Stimulated activated CD8-positive, alpha-beta memory T cell treated with anti-CD3 and anti-CD28 coated beads, Interleukin-7, amount 100 ng/mL, for 4 hours (primary cell): ENCODE measurements around the gene DLGAP3.

ENCODE experiments used
- DNase-seq, 2 donors: peaks; one replicate each; pipeline ENCODE4 v3.0.0-alpha.2; 2020; ENCODE audit warnings: low read depth in 2 of 2

DLGAP3 gene

DNA sequence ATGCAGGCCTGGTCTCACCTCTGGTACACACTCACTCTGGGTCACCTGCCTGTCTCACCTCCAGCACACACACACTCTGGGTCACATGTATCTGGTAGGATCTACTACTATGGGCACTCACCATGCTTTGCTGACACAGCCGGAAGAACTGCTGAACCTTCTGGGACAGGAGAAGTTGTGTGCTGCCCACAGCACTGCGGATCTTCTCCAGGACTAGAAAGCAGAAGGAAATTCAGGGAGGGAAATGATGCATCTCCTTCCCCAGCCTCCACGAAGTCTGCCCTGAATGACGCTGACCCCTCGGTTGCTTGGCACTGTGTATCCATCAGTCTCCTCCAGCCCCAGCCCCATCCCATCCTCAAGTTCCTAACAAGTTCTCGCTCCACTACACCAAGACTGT lies 62.0 kb downstream of the DLGAP3 start:
- DNase-seq: no peak

DNA sequence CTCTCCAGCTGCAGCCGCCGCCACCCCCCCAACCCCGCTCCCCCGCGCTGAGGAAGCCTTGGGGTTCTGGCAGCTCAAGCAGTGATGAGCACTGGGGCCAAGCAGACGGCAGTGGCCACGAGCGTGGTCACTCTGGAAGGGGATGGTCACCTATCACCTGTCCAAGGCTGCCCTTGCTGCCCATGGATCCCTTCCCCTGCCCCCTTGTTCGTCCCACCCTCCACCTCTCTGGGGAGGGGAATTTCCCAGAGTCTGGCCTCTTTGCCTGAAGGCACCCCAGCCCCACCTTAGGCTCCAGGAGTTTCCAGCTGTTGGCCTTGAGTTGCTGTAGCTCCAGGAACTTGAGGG lies 62.7 kb downstream of the DLGAP3 start:
- no peak for DNase-seq

DNA sequence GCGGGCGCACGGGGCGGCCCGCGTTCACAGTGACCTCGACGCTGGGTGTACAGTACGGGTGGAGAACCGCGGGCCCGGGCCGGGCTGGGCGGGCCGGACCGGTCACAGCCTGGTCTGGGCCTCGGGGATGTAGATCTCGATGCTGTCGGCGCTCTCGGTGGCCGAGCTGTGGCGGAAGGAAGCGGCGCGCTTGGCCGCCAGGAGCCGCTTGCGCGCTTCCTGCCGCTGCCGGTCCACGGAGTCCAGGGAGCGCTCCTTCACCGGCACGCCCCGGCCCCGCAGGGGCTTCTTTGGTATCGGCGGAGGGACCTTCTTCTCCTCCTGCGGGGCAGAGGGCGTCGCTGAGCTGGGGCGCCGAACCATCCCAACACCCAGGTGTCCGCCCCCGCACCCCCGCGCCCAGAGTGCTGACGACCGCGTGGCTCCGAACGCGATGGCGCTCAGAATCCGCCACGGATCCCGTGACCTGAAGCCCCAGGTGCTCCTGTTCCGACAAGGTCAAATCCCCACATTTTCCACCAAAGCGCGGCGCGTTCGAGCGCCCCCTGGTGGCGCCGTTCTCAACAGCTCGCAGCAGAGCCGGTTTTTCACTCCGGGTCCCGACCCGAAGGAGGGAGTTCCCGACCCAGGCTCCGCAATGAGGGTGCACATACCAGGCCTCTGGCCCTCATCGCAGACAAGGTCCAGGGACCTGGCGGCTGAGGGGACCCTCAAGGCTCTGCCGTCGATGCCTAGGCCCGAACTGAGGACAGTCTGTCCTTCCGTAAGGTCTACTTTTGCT lies 63.3 kb downstream of the DLGAP3 start:
- DNase-seq: peak; percentile 89 to 91

DNA sequence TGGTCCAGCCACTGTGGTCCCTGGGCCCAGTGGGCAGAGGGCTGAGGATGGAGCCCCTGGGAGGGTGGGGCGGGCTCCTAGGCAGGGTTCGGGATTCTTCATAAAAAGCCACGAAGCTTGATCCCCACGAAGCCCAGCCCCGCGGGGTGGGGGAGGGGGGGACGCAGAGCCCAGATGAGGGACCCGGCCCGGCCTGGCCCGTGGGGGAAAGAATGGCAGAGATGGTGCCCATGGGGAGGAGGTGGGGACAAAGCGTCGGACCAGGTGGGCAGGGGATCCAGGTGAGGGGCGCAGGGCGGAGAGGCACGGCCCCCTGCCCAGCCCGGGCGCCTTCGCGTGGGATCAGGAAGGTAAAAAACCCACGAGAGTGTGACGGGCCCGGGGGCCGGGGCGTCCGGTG lies 63.9 kb downstream of the DLGAP3 start:
- no peak for DNase-seq

DNA sequence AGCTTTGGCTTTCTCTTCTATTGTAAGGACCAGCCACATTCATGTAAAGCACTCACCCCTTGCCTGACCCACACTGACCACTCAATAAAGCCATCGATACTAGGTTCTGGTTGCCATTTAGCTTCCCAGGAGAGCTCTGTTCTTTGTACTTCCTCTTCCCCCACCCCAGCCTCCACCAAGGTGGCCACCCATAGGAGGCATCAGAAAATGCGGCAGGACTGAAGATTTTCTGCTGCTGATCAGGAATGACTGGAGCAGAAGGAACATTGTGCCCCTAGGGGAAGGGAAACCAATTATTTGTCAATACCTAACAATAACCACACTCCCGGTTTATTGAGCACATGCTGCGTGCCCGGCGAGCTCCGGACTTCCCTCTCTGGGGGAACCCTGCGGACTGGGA lies 64.7 kb downstream of the DLGAP3 start:
- no peak for DNase-seq

DNA sequence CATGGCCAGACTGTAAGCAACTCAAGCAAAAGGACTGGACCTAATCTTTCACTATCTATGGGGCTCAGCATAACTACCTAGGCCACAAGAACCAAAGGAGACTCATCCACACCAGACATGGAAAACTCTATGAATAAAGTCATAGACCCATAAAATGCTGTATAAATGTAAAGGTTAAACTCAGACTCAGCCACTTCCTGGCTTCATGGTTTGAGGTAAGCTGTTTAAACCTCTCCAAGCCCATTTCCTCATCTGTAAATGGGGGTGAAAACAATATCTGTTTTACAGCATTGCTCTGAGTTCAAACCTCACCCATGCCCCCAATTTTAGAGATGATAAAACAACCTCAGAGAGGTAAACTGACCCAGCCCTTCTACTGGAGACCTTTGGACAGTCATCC lies 65.9 kb downstream of the DLGAP3 start:
- DNase-seq: no peak

DNA sequence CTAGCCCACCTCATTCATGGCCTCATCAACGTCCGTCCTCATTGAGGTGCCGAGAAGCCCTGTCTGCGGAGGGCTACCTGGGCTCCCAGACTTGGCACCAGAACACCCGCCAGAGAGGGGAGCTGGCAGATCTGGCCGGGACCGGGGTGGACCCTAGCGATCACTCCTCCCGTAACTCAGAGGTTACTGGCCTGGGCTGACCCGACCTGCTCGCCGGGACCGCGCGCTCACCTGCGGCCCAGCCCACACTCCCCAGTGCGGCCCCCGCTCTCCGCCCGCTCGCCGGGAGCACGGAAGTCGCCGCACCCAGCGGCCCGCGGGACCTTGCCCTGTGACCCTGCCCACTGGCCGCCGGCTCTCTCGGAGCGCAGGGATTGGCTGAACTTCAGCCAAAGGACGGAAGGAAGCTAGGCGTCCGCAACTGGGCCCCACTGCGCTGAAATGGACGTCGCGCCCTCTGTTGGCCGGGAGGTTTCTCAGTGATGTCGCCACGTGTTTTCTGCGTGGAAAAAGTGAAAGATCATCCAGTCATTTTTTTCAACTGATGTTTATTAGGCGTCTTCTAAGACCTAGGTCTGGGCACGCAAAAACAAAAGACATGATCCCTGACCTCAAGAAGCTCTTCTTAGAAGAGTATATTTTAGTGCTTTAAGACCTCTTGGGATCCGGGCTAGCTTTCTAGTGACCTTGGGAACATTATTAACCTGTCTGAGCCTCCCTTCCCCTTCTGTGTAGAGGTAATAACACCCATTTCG lies 69.8 kb downstream of the DLGAP3 start, which contains the start of gene SMIM12:
TSS of gene SMIM12 (minus strand) at position 304 of the 755 bp plus-strand sequence. CDS start 3,772 bp downstream, outside the sequence.
- peak; percentile 89 for DNase-seq

DNA sequence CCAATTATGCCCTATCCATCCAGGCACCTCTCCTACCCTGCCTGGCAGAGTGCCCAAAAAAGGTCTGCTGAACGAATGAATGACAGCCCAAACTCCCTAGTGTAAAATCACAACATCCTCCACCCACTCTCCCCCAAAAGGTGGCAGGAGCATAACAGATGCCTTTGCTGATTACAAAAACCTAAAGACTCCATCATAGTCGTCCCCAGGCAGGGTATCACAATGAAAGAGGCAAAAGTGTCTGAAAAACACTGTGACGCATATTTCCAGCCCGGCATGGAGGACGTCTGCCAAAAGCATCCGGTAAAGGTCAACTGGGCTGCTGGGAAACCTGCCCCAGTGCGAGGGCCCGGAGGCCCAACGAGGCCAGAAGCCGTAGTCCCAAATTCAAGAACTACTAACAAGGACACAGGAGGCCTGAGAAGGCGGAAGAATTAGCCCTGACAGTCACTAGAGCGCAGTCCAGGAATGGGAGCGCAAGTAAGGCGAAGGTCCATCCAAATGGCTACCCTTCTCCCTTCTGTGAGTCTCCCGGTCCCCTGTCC lies 70.5 kb downstream of the DLGAP3 start:
- DNase-seq: peak in 1 of 2 donors; percentile 12

DNA sequence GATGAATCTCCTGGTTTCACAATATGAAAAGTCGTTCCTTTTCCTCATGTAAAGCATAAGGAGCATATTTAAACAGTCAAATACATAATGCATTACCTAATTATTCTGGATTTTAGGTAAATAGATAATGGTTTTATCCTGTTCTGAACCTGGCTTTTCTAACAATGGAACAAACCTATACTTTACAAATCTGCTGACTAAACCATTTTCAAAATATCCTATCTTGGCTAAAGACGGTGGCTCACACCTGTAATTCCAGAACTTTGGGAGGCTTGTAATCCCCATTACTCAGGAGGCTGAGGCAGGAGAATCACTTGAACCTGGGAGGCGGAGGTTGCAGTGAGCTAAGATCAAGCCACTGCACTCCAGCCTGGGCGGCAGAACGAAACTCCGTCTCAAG lies 72.8 kb downstream of the DLGAP3 start:
- no peak for DNase-seq

DNA sequence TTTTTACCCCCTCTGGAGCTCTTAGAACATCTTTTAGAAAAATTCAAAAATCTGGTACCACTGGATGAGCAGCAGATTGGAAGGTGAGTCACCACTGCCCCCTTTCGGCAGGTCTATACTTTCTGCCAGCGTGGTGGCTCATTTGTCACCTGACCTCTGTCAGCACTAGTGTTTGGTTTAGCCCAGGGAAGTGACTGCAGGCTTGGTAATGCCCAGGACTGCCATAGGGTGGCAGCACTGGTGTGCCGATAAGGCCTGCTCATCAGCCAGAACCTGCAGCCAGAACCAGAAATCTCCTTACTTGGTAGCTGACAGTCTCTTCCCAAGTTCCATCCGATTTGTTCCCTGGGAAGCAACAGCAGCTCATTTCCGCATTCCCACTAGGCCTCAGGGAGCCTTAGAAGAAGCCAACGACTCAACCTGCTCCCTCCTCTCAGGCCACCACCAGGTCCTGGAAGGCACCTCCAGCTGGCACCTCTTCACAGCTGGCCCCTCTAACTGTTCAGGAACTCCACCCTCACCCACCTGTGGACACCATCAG lies 76.7 kb downstream of the DLGAP3 start:
- peak; percentile 81 to 85 for DNase-seq

DNA sequence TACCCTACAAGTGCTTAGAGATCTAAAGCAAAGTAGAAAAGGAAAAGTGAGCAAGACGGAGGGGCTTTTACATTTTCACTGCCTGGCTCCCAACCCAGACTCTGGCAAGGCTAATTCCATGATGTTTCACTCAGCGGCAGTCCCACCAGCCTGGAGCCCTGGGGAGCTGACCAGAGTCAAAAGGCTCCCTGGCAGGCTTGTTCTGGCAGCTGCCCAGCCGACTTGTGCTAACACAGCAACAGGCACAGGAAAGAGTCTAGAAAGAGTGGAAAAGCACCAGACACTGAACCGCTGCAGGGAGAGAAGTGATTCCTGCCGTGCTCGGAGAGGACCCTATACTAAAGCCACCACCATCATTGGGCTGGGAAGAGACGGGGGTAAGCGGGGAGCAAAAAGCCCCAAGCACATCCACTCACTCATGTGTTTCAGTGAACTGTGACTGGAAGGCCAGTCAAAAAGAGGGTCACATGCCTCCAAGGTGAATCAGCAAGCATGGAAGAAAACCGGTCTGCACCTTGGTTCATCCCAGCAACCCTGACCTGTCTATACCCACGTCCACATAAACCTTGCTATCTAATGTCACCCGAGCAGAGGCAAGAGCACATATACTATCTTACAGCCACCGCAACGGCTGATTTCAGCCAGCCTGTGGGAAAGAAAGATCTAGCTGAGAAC lies 77.9 kb downstream of the DLGAP3 start:
- DNase-seq: no peak

DNA sequence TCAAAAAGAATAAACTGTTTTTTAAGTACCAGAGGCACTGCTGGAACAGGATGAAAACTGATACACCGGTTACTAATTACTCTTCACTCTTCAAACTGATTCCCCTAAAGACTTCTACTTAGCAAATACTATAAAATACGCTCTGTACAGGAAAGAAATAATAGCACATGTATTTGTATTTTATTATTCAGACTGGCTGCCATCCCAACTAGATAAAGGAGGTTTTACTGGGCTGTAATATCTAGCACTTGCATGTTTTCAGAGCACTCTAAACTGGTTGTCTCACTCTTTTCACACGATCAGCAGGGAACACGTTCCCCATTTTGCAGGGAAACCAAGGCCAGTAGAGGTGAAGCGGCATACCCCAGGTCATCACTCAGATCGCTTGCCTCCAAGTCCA lies 79.1 kb downstream of the DLGAP3 start:
- DNase-seq: no peak

DNA sequence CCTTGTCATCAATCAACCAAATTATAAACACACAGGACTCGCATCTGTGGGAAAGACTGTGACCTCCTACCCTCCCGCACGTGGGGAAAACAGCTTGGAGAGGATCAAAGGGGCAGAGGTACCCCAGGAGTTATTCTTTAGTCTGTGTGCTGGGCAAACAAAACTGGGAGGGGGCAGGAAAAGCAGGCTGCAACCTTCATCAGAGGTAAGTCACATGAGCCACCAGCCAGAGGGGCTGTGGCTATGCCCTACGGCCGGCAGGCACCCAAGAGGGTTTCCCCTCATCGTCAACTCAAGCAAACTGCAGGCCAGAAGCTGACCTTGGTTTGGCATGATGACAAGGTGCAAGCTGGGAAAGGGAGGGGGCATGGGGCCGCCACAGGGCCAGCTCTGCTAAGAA lies 82.4 kb downstream of the DLGAP3 start:
- DNase-seq: no peak

DNA sequence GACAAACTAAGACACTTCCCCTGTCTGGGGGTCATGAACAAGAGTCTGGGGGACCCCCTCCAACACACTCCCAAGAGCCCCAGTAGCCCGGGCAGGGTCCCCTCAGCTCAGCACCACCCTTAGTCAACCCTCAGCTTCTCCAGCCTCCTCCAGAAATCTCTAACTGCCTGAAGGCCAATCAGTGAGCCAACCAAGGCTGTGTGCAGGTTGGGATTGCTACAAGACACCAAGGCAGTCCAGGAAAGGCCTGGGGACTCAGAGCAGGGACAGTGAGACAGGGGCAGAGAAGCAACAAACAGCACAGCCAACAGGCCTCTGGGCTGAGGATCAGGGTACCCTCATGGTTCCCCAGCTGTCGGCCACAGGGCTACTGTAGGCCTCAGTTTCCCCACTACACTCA lies 83.2 kb downstream of the DLGAP3 start:
- DNase-seq: no peak

DNA sequence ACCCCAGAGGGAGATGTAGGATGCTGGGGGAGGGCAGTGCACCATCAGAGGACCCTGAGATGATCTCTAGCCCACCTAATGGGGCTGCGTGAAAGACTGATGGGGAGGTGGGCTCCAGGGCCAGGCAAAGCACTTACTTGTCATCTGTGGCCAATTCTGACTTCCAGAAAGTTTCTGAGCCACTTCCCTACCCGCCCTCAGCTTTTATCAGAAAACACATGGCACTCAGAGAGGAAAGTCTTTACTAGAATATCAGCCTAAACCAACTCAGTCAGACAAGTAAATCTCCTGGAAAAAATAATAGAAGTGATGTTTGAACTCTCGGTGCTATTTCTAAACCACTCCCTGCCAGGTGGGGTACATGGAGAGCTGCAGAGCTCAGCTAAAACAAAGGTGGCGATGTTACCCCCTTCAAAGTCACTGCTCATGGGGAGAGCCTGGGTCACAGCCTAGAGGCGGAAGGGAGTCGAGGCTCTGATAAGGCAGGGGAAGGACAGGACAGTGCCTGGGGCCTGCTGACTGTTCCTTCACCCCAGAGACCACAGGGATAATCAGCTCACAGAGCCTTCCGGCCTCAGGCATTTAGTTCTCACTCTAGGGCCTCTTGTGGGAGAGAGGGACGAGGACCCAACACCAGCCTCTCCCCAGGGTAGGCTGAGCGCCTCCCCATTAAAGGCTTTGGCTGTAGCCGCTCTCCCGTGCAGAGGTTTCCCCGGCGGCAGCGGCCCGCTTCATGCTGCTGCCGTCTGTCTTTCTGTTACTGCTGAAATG lies 84.1 kb downstream of the DLGAP3 start:
- no peak for DNase-seq

DNA sequence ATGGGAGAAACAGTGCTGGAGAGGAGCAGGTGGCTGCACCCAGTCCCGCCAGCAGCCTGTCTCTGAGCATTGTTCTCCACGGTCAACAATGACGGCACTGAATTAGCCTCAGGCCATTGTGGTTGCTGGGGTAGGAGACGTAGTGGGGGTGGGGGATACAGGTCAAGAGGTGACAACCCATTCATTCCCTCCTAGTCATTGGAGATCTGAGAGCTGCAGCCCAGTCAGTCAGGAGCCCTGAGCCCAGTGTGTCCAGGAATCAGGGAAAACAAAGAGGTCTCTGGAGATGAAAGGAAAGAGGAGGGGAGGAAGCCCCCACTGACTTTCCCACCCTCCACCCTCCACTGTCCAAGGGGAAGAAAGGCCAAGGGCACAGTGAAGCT lies 85.2 kb downstream of the DLGAP3 start:
- no peak for DNase-seq

DNA sequence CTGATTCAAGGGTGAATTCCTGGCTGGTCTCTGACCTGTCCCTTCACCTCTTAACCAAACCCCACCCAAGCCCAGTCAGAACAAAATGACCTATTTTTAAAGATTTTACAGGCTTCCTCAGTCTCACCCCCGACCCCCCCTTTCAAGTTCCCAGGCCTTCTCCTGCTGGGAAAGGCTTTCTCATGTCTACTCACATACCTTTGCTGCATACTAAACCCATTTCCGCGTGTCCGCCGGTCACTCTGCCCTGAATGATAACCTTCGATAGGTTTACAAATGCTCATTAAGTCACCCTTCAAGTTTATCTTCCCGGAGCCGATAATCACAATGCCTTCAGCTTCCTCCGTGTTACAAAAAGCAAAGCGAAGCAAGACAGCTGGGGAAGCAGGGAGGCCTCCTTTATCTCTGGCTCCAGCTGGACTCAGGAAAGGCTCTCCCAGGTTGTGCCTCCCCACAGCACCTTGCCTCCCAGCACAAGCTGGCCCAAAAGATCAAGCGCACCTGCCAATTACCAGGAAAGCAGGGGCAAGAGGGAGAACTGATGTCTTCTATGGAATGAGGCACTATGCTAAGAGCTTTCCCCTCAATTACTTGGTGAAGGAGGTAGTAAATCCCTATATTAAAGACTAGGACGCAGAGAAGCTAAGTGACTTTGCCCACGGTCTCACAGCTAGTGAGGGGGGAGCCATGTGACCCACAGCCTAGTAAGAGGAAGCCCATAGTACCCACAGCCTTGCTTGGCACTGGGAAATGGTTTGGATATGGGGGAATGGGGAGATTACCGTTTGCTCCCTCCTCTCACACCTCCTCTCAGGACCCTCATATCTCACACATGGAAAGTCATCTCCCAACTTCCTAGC lies 85.8 kb downstream of the DLGAP3 start:
- no peak for DNase-seq

DNA sequence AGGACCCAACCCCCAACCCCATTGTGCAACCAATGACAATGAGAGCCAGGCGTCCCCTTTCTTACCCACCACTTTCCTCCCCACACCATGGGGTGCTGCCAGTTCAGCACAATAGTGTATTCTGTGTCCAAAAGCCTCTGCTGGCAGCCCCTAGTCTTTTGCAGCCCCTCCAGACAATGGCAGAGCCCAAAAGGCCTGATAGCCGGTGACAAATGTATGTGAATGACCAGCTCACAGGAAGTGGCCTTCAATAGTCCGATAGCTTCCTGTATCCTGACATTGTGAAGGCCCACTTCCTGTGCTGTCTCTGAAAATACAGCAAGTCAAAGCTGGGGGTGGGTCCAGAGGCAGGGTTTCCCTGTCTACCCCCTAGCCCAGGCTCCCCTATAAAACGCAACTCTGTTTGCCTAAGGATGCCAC lies 86.5 kb downstream of the DLGAP3 start:
- no peak for DNase-seq

DNA sequence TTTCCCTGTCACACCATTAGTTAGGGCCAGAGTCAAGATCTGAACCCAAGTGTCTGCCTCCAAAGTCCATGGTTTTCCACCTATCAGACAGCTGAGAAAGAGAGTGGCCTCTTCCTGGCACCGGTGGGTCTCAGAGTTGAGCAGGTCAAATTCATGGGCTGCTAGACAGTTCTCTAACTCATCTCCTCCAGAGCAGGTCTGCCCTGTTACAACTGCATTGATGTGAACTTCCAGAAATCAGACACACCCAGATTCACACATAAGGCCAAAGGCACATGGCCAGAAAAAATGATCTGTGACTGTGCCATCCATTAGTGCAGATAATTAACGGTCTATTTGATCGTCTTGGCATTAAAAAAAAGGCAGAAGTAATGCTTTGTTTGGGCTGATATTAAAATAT lies 87.4 kb downstream of the DLGAP3 start:
- no peak for DNase-seq

DNA sequence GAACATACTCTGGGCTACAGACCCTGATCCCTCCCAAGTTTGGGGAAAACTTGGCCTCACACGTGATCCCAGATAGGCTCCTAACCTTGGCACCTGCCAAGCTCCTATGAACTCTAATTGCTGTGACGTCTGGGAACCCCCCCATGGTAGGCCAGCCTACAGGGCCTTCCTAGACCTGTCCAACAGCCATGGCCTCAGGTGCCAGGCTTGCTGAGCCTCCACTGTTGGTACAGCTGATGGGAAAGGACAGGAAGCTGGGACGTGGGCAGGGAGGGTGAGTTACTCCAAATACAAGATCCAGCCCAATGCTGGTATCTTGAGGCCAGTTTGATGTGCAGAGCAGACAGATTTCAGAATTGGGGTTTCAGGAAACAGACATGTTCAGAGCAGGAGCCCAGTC lies 89.0 kb downstream of the DLGAP3 start:
- no peak for DNase-seq
